ENCODE results near the gene LYRM1.

DNA sequence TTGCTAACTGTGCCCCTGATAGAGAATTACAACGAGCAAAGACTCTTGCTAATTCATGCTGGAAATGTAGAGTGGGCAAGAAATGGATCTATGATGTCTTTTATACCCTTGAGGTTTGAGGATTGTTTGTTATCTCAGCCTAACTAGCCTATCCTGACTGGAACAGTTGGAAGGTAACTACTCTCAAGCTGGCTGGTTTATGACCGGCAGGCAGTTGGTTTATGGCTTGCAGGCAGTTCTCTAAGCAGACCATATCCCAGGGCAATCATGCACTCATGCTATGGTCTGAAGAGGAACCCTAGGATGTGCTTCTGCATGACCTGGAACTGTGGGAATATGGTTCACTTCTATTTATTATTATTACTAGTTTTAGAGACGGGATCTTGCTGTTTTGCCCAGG, 49.1 kb downstream of the LYRM1 start:
- no peak for TF ChIP-seq RAD21 (IDR thresholded peaks at IDR 0.05; ENCODE audit: low read length)
- no peak for TF ChIP-seq CTCF (conservative IDR thresholded peaks at IDR 0.05; ENCODE audit: low read depth, low read length)
- no peak for TF ChIP-seq RFX5 (IDR thresholded peaks at IDR 0.05; ENCODE audit: low read depth, low read length)
- TF ChIP-seq FOS (IDR thresholded peaks at IDR 0.05; ENCODE audit: low read depth, low read length), result no peak
- no peak for TF ChIP-seq MXI1 (IDR thresholded peaks at IDR 0.05; ENCODE audit: borderline replicate concordance, low read depth, low read length)

All from IMR-90 (cell line).